ENCODE data around the gene USP13. TPM values are rescaled to one million over a fixed set of nuclear protein-coding genes. Genes with fewer than 3 reads are reported as not detected.

Gene USP13
- total and polyA plus RNA-seq, 2 experiments from 2014 or later: 9.6 to 22.7 TPM

- TF ChIP-seq ZNF462 (CRISPR knock-in tag; IDR thresholded peaks at IDR 0.05): no peak
- no peak for TF ChIP-seq ZNF331 (CRISPR knock-in tag; IDR thresholded peaks at IDR 0.05; ENCODE audit: low read depth)
- TF ChIP-seq REST (IDR thresholded peaks at IDR 0.05; ENCODE audit: unreplicated experiment): no peak
- no peak for TF ChIP-seq CREB1 (CRISPR knock-in tag; IDR thresholded peaks at IDR 0.05; ENCODE audit: low read depth)
Observed at GRCh38 chr3:179743913-179744312, 91.1 kb downstream of the USP13 start (continued).

- no peaks in the 10 kb centered on the region for H3K27me3 ChIP-seq (ENCODE audit: insufficient read depth)
- H3K36me3 ChIP-seq (ENCODE audit: insufficient read depth): peaks cover 8% of the 10 kb centered on the region; the same call in 1 of the 2 replicates
- Mint-ChIP-seq H3K27me3 (ENCODE audit: insufficient read depth, low read depth, poor library complexity) (no peaks in the 10 kb centered on the region), H3K36me3 (ENCODE audit: low read depth) (peaks cover 28% of the 10 kb centered on the region), H3K27ac (peak overlapping the region; percentile 44; the same call in 1 of the 2 replicates), H3K4me3 (no peak overlapping the region), H3K4me1 (peaks cover 10% of the 10 kb centered on the region; the same call in 2 of the 3 replicates), H3K9me3 (no peaks in the 10 kb centered on the region)
- H3K4me1 ChIP-seq (ENCODE audit: insufficient read depth): no peaks in the 10 kb centered on the region
- peak; percentile 79 for ATAC-seq
- H4K20me1 ChIP-seq (replicated peaks; ENCODE audit: insufficient read depth): peaks cover 3% of the 10 kb centered on the region; the same call in 1 of the 2 replicates
- no peaks in the 10 kb centered on the region for H3K79me2 ChIP-seq (replicated peaks; ENCODE audit: insufficient read depth)
- no peaks in the 10 kb centered on the region for H3K9me2 ChIP-seq (ENCODE audit: insufficient read depth)
- no peaks in the 10 kb centered on the region for H3F3A ChIP-seq (replicated peaks; ENCODE audit: low read depth)
- no peak overlapping the region for H3K4me2 ChIP-seq
- DNase-seq (ENCODE audit: low spot score): no peak
- no peak overlapping the region for H2AFZ ChIP-seq
- 0 out of 2 replicates have a peak overlapping the region, but pooled peaks have one; percentile 30 for H3K27ac ChIP-seq (ENCODE audit: low read depth)
- H3K4me3 ChIP-seq: no peak overlapping the region
- no peak for TF ChIP-seq JUNB (IDR thresholded peaks at IDR 0.05; ENCODE audit: unreplicated experiment)
- TF ChIP-seq CTCF (conservative IDR thresholded peaks at IDR 0.05; ENCODE audit: low read depth in 2 of 2): 0 out of 4 replicates have a peak, but pooled peaks of 1 of the 2 experiments have one; percentile 6
Observed at GRCh38 chr3:179744667-179745066, 91.8 kb downstream of the USP13 start.
